WI38 (cell line): ENCODE measurements around the gene JAKMIP2.
"Not testable (repeated sequence)": the region's sequence is repeated elsewhere in the genome, so short reads cannot be mapped to it uniquely, and the experiment has no call there.

Experiments used
- H3K4me3 ChIP-seq: 2 replicates; pipeline ENCODE4 v1.5.1; 2011; ENCODE audit warnings: low read depth, mild to moderate bottlenecking, control low read depth, low read length
- TF ChIP-seq, protein P1 (sequence below): IDR thresholded peaks from 2 replicates; pipeline ENCODE4 v1.5.1; 2012; ENCODE audit warnings: low read depth, mild to moderate bottlenecking, control low read depth, low read length

JAKMIP2 gene

DNA sequence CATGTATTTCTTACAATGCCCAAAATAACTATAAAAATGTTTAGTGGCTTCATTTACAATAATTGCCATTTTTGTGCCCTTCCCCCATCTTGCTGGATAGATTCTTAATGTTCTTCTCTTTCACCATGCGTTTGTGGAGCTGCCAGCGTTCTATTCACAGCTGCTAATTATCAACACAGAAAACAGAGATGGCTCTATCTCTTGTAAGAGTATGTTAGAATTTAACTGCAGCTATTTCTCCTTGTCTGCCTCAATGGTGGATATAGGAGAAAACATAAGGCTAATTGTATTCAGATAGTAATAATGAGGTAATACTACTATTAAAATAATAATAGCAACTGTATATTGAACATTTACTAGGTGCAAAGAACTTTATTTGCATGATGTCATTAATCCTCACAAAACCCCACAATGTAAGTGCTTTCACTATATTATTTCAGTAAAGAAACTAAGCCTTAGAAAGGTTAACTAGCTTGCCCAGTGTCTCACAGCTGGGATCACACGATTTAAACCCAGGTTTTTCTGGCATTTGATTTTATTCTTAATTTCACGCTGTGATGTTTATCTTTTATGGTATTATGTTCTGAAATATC, 50.1 kb downstream of the JAKMIP2 start:
- TF ChIP-seq, protein P1, sequence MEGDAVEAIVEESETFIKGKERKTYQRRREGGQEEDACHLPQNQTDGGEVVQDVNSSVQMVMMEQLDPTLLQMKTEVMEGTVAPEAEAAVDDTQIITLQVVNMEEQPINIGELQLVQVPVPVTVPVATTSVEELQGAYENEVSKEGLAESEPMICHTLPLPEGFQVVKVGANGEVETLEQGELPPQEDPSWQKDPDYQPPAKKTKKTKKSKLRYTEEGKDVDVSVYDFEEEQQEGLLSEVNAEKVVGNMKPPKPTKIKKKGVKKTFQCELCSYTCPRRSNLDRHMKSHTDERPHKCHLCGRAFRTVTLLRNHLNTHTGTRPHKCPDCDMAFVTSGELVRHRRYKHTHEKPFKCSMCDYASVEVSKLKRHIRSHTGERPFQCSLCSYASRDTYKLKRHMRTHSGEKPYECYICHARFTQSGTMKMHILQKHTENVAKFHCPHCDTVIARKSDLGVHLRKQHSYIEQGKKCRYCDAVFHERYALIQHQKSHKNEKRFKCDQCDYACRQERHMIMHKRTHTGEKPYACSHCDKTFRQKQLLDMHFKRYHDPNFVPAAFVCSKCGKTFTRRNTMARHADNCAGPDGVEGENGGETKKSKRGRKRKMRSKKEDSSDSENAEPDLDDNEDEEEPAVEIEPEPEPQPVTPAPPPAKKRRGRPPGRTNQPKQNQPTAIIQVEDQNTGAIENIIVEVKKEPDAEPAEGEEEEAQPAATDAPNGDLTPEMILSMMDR: no peak
- no peak overlapping the region for H3K4me3 ChIP-seq

DNA sequence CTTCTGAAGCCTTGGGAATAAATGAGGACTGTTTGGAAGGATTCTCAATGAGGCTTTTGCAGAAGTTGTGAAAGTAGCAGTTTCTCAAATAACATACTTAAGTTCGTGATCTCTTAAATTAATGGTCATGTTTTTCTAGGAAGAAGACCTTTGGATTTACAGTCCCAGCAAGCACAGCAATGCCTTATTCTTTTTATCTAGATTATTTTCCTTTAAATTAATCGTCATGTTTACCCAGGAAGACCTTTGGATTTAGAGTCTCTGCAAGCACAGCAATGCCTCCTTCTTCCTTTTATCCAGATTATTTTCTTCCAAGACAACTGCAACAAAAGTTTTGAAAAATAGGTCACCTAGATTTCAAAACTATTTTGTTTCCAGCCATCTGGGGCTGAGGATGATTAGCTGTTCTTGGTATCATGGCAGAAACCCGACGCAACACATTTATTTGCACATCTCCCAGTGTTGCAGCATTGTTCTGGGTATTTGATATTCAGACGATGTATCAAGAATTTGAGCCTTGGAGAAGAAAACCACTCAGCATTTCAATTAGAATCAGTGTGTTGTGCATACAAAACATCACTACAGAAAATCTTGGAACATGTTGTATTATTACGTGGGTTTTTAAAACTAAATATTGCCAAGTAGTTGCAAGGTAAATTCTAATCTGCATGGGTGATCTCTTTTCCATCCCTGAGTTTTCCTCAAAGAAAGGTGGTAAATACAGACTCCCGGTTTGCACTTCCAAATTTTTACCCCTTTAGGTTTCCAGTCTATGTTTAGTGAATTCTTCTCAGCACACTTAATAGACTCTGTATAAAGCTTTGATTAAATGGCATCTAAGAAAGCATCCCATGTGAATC, 50.9 kb downstream of the JAKMIP2 start:
- TF ChIP-seq, protein P1: no peak
- no peak overlapping the region for H3K4me3 ChIP-seq

DNA sequence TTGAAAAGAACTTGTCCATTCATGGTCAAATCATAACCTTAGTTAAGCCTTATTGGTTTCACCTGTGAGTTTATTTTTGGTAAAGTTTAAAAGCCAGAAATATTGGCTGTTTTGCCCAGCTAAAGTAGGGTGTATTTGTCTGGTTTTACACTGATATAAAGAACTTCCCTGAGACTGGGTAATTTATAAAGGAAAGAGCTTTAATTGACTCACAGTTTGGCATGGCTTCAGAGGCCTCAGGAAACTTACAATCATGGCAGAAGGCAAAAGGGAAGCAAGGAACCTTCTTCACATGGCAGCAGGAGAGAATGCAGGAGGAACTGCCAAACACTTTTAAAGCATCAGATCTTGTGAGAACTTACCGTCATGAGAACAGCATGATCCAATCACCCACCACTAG, 55.3 kb downstream of the JAKMIP2 start:
- no peak overlapping the region for H3K4me3 ChIP-seq
- TF ChIP-seq, protein P1: no peak

DNA sequence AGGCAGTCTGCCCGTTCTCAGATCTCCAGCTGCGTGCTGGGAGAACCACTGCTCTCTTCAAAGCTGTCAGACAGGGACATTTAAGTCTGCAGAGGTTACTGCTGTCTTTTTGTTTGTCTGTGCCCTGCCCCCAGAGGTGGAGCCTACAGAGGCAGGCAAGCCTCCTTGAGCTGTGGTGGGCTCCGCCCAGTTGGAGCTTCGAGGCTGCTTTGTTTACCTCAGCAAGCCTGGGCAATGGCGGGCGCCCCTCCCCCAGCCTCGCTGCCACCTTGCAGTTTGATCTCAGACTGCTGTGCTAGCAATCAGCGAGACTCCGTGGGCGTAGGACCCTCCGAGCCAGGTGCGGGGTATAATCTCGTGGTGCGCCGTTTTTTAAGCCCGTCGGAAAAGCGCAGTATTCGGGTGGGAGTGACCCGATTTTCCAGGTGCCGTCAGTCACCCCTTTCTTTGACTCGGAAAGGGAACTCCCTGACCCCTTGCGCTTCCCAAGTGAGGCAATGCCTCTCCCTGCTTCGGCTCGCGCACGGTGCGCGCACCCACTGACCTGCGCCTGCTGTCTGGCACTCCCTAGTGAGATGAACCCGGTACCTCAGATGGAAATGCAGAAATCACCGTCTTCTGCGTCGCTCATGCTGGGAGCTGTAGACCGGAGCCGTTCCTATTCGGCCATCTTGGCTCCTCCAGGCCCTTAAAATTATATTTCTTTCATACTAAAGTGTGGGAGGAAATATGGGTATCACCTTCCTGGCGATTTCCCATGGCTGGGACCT, 61.2 kb downstream of the JAKMIP2 start:
- not testable (repeated sequence) for H3K4me3 ChIP-seq

DNA sequence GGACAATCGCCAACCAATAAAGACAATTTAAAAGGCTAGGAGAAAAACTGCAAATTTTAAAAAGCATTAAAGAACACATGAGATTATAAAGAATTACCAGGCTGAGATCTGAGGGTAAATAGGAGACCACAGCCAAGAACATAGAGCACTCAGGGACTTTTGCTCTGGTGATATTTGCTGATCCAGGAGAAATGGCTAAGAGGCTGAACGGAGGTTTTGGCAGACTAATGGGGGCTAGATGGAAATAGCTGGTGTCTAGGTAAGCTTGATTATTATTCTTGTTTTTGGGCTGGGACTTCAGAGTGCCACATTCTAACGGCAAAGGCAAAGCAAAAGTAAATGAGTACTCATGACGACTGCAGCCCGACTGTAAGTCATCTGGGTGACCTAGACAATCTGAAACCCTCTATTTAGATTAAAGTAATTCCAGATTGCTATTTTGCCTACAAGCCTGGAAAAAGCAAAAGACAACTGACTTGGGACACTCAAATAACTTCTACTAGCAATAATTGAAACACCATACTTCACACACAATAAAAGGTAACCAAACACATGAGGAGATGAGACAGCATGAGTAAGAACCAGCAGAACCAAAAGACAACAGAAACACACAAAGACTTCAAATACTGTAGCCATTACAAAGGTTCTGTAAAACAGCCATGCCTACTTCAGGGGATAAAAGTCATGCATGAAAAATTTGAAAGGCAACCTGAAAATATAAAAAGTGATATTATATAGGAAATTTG, 68.8 kb downstream of the JAKMIP2 start:
- TF ChIP-seq, protein P1: no peak
- no peak overlapping the region for H3K4me3 ChIP-seq

DNA sequence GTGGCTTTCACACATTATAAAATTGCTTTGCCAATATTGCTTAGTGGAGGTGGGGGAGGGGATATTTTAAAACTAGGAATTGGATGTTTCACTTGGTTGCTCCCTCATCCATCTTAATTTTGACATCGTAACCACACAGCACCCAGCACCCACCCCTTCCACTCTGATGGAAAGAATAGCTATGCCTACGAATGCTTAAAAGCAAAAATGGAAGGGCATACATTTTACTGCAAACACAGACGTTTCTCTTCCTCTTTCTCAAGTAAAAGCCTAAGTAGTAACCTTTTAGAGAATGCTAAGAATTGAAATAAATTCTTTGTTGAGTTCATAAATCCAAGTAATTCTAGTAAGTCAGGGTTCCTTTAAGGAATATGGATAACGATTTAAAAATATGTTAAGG, 69.9 kb downstream of the JAKMIP2 start:
- TF ChIP-seq, protein P1: no peak
- no peak overlapping the region for H3K4me3 ChIP-seq

DNA sequence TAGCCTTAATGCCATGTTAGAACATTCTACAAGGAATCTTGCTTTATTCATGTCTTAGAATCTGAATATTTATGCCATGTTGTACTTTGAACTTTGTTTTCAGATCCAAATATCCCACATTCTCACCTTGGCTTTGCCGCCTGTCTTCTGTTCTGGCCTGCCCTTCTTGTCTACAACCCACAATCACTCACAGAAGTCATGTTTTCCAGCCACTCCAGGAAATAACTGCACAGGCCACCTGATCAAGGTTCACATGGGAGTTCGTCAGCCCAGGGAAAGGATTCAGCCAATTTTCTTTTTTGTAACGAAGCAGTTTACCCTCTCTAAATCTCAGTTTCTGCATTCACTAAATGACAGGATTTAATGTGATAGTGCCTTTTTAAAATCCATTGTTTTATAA, 70.5 kb downstream of the JAKMIP2 start:
- H3K4me3 ChIP-seq: no peak overlapping the region
- TF ChIP-seq, protein P1: no peak
